ENCODE data around the gene RPS16. TPM values are rescaled to one million over a fixed set of nuclear protein-coding genes. Genes with fewer than 3 reads are reported as not detected.

RPS16 gene
- total RNA-seq, 1 donor, result 148 TPM

- H3K4me3 ChIP-seq (ENCODE audit: low read depth, low read length), result no peak overlapping the region
- no peak for DNase-seq (ENCODE audit: low read depth)
- TF ChIP-seq, protein P1, sequence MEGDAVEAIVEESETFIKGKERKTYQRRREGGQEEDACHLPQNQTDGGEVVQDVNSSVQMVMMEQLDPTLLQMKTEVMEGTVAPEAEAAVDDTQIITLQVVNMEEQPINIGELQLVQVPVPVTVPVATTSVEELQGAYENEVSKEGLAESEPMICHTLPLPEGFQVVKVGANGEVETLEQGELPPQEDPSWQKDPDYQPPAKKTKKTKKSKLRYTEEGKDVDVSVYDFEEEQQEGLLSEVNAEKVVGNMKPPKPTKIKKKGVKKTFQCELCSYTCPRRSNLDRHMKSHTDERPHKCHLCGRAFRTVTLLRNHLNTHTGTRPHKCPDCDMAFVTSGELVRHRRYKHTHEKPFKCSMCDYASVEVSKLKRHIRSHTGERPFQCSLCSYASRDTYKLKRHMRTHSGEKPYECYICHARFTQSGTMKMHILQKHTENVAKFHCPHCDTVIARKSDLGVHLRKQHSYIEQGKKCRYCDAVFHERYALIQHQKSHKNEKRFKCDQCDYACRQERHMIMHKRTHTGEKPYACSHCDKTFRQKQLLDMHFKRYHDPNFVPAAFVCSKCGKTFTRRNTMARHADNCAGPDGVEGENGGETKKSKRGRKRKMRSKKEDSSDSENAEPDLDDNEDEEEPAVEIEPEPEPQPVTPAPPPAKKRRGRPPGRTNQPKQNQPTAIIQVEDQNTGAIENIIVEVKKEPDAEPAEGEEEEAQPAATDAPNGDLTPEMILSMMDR (IDR thresholded peaks at IDR 0.05; ENCODE audit: insufficient read depth, low read length), result no peak
Observed at GRCh38 chr19:39426170-39426569, 9.6 kb downstream of the RPS16 start.

- TF ChIP-seq, protein P1 (IDR thresholded peaks at IDR 0.05; ENCODE audit: insufficient read depth, low read length), result no peak
- DNase-seq (ENCODE audit: low read depth), result no peak
- no peak overlapping the region for H3K4me3 ChIP-seq (ENCODE audit: low read depth, low read length)
Observed at GRCh38 chr19:39425744-39426143, 10.0 kb downstream of the RPS16 start.

GRCh38 chr19:39424934-39425333 lies 10.8 kb downstream of the RPS16 start:
- TF ChIP-seq, protein P1 (IDR thresholded peaks at IDR 0.05; ENCODE audit: insufficient read depth, low read length), result no peak
- H3K4me3 ChIP-seq (ENCODE audit: low read depth, low read length), result no peak overlapping the region
- no peak for DNase-seq (ENCODE audit: low read depth)

DNA sequence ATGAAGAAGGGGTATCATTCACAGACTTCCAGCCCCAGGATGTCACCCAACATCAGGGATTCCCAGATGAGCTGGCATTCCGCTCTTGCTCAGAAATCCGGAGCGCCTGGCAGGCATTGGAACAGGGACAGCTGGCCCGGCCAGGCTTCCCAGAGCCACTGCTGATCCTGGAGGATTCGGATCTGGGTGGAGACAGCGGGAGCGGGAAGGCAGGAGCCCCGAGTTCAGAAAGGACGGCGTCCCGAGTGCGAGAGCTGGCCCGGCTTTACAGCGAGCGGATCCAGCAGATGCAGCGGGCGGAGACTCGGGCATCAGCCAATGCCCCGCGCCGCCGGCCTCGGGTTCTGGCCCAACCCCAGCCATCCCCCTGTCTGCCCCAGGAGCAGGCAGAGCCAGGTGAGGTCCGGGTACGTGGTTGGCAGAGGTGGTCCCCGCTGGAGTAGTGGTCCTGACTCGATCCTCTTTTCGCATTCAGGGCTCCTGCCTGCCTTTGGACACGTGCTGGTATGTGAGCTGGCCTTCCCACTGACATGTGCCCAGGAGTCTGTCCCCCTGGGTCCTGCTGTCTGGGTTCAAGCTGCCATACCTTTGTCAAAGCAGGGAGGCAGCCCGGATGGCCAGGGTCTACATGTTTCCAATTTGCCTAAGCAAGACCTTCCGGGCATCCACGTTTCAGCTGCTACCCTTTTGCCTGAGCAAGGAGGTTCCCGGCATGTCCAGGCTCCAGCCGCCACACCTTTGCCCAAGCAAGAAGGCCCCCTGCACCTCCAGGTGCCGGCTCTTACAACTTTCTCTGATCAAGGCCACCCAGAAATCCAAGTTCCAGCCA lies 12.3 kb downstream of the RPS16 start:
- TF ChIP-seq, protein P1 (IDR thresholded peaks at IDR 0.05; ENCODE audit: insufficient read depth, low read length), result no peak
- no peak for DNase-seq (ENCODE audit: low read depth)

DNA sequence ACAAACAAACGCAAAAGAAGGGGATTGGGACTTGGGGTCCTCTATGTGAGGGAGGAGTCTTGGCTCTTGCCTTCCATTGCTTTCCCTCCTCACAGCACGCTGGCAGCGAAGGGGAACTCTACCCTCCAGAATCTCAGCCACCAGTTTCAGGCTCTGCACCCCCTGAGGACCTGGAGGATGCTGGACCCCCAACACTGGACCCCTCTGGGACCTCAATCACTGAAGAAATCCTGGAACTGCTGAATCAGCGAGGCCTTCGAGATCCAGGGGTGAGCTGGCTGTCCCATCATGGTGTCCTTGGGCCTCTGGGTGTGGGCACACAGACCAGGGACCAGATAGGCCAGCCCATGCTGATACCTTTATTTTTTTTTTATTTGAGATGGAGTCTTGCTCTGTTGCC lies 13.7 kb downstream of the RPS16 start:
- DNase-seq (ENCODE audit: low read depth), result no peak
- TF ChIP-seq, protein P1 (IDR thresholded peaks at IDR 0.05; ENCODE audit: insufficient read depth, low read length), result no peak
- no peak overlapping the region for H3K4me3 ChIP-seq (ENCODE audit: low read depth, low read length)

More for the DNA sequence above, 12.3 kb downstream of the RPS16 start:
- H3K4me3 ChIP-seq (ENCODE audit: low read depth, low read length), result no peak overlapping the region

DNA sequence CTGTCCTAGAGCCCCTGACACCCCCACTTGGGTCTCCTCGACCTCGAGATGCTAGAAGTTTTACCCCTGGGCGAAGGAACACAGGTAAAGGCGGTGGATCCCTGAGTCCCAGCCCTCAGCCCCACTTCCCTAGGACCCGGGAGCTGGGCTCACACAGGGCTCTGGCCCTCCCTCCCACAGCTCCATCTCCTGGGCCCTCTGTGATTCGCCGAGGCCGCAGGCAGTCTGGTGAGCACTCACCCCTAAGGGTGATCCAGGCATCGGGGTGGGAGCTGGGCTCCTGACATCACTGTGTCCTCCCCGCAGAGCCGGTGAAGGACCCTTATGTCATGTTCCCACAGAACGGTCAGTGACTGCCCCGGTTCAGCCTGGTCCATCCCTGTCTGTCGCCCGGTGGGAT lies 15.0 kb downstream of the RPS16 start:
- DNase-seq (ENCODE audit: low read depth), result no peak
- no peak overlapping the region for H3K4me3 ChIP-seq (ENCODE audit: low read depth, low read length)
- TF ChIP-seq, protein P1 (IDR thresholded peaks at IDR 0.05; ENCODE audit: insufficient read depth, low read length), result no peak
